WTC11 (cell line): ENCODE results near the gene FBXL7. TPM values are rescaled to one million over a fixed set of nuclear protein-coding genes. Genes with fewer than 3 reads are reported as not detected.

ENCODE experiments used
- ATAC-seq: fragments of 200-7000 bp; cut with Tn5 transposase; 2 replicates; pipeline ENCODE4 v1.10.0; 2021; ENCODE audit warnings: mild to moderate bottlenecking, moderate library complexity
- CTCF ChIA-PET: fragments of 300-600 bp; sonication (Branson Sonifier 250); formaldehyde crosslinking; loops from one replicate; lab custom pipeline; 2021; ENCODE audit warnings: antibody characterized with exemption; lab: Charles Lee
- POLR2A ChIA-PET: fragments of 350-600 bp; sonication (Branson Sonifier 250); formaldehyde crosslinking; loops from one replicate; lab custom pipeline; 2021; ENCODE audit warnings: antibody characterized with exemption; lab: Charles Lee
- DNase-seq: peaks from one replicate; pipeline ENCODE4 v3.0.0; 2021; ENCODE audit warnings: low spot score
- H3K27ac Mint-ChIP-seq: 2 replicates; pipeline ENCODE4 v1.8.0; 2021; ENCODE audit warnings: mixed read lengths
- H3K27me3 Mint-ChIP-seq: 2 replicates; pipeline ENCODE4 v1.8.0; 2021; ENCODE audit warnings: low read depth, mild to moderate bottlenecking, moderate library complexity, mixed read lengths
- H3K36me3 Mint-ChIP-seq: 2 replicates; pipeline ENCODE4 v1.8.0; 2021; ENCODE audit warnings: mixed read lengths
- H3K4me1 Mint-ChIP-seq: 2 replicates; pipeline ENCODE4 v1.8.0; 2022; ENCODE audit warnings: mixed read lengths
- H3K4me3 Mint-ChIP-seq: 2 replicates; pipeline ENCODE4 v1.8.0; 2021; ENCODE audit warnings: mild to moderate bottlenecking, moderate library complexity, mixed read lengths
- H3K9me3 Mint-ChIP-seq: 2 replicates; pipeline ENCODE4 v1.8.0; 2021; ENCODE audit warnings: mixed read lengths
- CBFB ChIP-seq: sonication (generic); formaldehyde crosslinking; IDR thresholded peaks from 2 replicates; pipeline ENCODE4 v1.8.1; 2022; ENCODE audit warnings: mild to moderate bottlenecking, low read depth, missing genetic modification reagents
- FOXP1 ChIP-seq: sonication (generic); formaldehyde crosslinking; IDR thresholded peaks from 2 replicates; pipeline ENCODE4 v1.8.0; 2022; ENCODE audit warnings: missing genetic modification reagents, mild to moderate bottlenecking, moderate library complexity, borderline replicate concordance
- GTF2I ChIP-seq: fragments of 250-450 bp; sonication (Bioruptor Pico); conservative IDR thresholded peaks from 2 replicates; pipeline ENCODE4 v1.4.0; 2021; ENCODE audit warnings: mild to moderate bottlenecking
- NFYB ChIP-seq: sonication (generic); formaldehyde crosslinking; conservative IDR thresholded peaks from 2 replicates; pipeline ENCODE4 v1.8.0; 2022; ENCODE audit warnings: low read depth, missing genetic modification reagents
- TEAD1 ChIP-seq: sonication (generic); formaldehyde crosslinking; IDR thresholded peaks from 2 replicates; pipeline ENCODE4 v1.8.0; 2022; ENCODE audit warnings: mild to moderate bottlenecking, missing genetic modification reagents
- TP53 ChIP-seq: sonication (generic); formaldehyde crosslinking; IDR thresholded peaks from 2 replicates; pipeline ENCODE4 v1.8.1; 2023; ENCODE audit warnings: mild to moderate bottlenecking, missing genetic modification reagents
- ZNF121 ChIP-seq: sonication (generic); formaldehyde crosslinking; IDR thresholded peaks from 2 replicates; pipeline ENCODE4 v1.8.0; 2023; ENCODE audit warnings: missing genetic modification reagents
- ZNF423 ChIP-seq: fragments of 250-450 bp; sonication (Bioruptor Pico); IDR thresholded peaks from 2 replicates; pipeline ENCODE4 v2.1.2; 2022; ENCODE audit warnings: mild to moderate bottlenecking, moderate library complexity
- total RNA-seq: library from RNA; stranded (reverse); gene quantifications from 3 replicates; pipeline ENCODE4 v1.2.3, GENCODE V29; 2021
- TF ChIP-seq, protein P1 (sequence below): sonication (generic); formaldehyde crosslinking; IDR thresholded peaks from 2 replicates; pipeline ENCODE4 v1.8.0; 2022; ENCODE audit warnings: mild to moderate bottlenecking, missing genetic modification reagents
- TF ChIP-seq, protein P2 (sequence below): sonication (generic); formaldehyde crosslinking; IDR thresholded peaks from 2 replicates; pipeline ENCODE4 v1.8.1; 2022; ENCODE audit warnings: low read depth, mild to moderate bottlenecking, moderate library complexity, missing genetic modification reagents, borderline replicate concordance
- TF ChIP-seq, protein P3 (sequence below): sonication (generic); formaldehyde crosslinking; IDR thresholded peaks from 2 replicates; pipeline ENCODE4 v1.8.0; 2022; ENCODE audit warnings: missing genetic modification reagents
- TF ChIP-seq, protein P4 (sequence below): fragments of 250-450 bp; sonication (Bioruptor Pico); IDR thresholded peaks from 2 replicates; pipeline ENCODE4 v1.9.0; 2021; ENCODE audit warnings: mild to moderate bottlenecking
- TF ChIP-seq, protein P5 (sequence below): fragments of 250-450 bp; sonication (Bioruptor Pico); IDR thresholded peaks from 2 replicates; pipeline ENCODE4 v1.9.0; 2021; ENCODE audit warnings: mild to moderate bottlenecking
- TF ChIP-seq, protein P6 (sequence below): sonication (generic); formaldehyde crosslinking; IDR thresholded peaks from 2 replicates; pipeline ENCODE4 v1.8.1; 2023; ENCODE audit warnings: mild to moderate bottlenecking, missing genetic modification reagents, moderate library complexity
- TF ChIP-seq, protein P7 (sequence below): sonication (generic); formaldehyde crosslinking; IDR thresholded peaks from 2 replicates; pipeline ENCODE4 v1.8.0; 2022; ENCODE audit warnings: mild to moderate bottlenecking, missing genetic modification reagents
- TF ChIP-seq, protein P8 (sequence below): fragments of 250-450 bp; sonication (Bioruptor Pico); IDR thresholded peaks from 2 replicates; pipeline ENCODE4 v2.1.2; 2022; ENCODE audit warnings: mild to moderate bottlenecking, moderate library complexity
- TF ChIP-seq, protein P9 (sequence below): sonication (generic); formaldehyde crosslinking; IDR thresholded peaks from 2 replicates; pipeline ENCODE4 v1.8.1; 2022; ENCODE audit warnings: missing genetic modification reagents, borderline replicate concordance

FBXL7 gene
- total RNA-seq, 1 experiment from 2014 or later: 13.8 TPM

DNA sequence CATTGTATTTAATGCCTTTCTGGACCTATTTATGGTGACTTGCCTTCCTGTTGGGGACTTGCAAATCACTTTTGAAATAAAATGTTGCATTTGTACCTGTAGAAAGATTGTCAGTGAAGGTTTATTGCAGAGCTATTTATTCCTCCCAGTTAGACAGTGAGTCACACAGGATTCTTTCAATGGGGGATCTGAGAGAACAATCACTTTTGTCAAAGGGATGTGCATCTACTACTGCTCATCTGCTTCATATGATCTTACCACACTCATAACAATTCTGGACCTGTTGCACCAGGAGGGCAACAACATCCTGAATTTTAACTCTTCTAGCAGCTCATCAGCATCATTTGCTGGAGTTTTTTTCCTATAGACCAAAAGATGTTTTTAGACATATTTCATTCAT lies 66.8 kb downstream of the FBXL7 start:
- TF ChIP-seq TEAD1 (CRISPR knock-in tag): no peak
- TF ChIP-seq ZNF121 (CRISPR knock-in tag): no peak
- TF ChIP-seq, protein P1, sequence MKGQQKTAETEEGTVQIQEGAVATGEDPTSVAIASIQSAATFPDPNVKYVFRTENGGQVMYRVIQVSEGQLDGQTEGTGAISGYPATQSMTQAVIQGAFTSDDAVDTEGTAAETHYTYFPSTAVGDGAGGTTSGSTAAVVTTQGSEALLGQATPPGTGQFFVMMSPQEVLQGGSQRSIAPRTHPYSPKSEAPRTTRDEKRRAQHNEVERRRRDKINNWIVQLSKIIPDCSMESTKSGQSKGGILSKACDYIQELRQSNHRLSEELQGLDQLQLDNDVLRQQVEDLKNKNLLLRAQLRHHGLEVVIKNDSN: no peak
- TF ChIP-seq, protein P2, sequence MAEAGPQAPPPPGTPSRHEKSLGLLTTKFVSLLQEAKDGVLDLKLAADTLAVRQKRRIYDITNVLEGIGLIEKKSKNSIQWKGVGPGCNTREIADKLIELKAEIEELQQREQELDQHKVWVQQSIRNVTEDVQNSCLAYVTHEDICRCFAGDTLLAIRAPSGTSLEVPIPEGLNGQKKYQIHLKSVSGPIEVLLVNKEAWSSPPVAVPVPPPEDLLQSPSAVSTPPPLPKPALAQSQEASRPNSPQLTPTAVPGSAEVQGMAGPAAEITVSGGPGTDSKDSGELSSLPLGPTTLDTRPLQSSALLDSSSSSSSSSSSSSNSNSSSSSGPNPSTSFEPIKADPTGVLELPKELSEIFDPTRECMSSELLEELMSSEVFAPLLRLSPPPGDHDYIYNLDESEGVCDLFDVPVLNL (CRISPR knock-in tag): no peak
- no peak for TF ChIP-seq ZNF423 (CRISPR knock-in tag)
- DNase-seq (no peak), ATAC-seq (no peak)
- Mint-ChIP-seq H3K36me3 (no peaks in the 10 kb centered on the region), H3K9me3 (no peaks in the 10 kb centered on the region), H3K27me3 (no peaks in the 10 kb centered on the region), H3K27ac (no peak overlapping the region), H3K4me1 (peaks cover 20% of the 10 kb centered on the region), H3K4me3 (no peak overlapping the region)
- CTCF ChIA-PET: no interaction called here
- POLR2A ChIA-PET: interaction anchor here (0.6 kb wide), 1 partner anchor 191 kb away, joined by 4 read pairs; no protein-coding TSS in a partner anchor

DNA sequence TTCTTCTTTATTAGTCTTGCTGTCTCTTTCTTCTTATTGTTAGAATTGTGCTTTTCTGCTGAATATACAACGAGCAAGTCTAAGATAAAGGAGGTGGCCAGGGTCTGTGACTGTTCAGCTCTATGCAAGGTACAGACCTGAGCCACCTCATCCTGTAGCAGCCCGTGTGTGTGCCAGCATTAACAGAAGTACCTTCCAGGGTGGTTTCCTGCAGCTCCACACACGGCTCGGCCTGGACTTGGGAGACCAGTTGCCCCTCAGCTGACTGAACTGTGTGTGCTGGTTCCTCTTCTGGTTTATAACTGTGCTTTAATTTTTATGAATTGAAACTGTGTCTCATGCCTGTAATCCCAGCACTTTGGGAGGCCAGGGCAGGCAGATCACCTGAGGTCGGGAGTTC lies 70.5 kb downstream of the FBXL7 start:
- TF ChIP-seq, protein P3, sequence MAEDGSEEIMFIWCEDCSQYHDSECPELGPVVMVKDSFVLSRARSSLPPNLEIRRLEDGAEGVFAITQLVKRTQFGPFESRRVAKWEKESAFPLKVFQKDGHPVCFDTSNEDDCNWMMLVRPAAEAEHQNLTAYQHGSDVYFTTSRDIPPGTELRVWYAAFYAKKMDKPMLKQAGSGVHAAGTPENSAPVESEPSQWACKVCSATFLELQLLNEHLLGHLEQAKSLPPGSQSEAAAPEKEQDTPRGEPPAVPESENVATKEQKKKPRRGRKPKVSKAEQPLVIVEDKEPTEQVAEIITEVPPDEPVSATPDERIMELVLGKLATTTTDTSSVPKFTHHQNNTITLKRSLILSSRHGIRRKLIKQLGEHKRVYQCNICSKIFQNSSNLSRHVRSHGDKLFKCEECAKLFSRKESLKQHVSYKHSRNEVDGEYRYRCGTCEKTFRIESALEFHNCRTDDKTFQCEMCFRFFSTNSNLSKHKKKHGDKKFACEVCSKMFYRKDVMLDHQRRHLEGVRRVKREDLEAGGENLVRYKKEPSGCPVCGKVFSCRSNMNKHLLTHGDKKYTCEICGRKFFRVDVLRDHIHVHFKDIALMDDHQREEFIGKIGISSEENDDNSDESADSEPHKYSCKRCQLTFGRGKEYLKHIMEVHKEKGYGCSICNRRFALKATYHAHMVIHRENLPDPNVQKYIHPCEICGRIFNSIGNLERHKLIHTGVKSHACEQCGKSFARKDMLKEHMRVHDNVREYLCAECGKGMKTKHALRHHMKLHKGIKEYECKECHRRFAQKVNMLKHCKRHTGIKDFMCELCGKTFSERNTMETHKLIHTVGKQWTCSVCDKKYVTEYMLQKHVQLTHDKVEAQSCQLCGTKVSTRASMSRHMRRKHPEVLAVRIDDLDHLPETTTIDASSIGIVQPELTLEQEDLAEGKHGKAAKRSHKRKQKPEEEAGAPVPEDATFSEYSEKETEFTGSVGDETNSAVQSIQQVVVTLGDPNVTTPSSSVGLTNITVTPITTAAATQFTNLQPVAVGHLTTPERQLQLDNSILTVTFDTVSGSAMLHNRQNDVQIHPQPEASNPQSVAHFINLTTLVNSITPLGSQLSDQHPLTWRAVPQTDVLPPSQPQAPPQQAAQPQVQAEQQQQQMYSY (CRISPR knock-in tag): no peak
- TF ChIP-seq TP53 (CRISPR knock-in tag) (no peak), ZNF121 (CRISPR knock-in tag) (no peak), FOXP1 (CRISPR knock-in tag) (no peak), CBFB (CRISPR knock-in tag) (no peak), GTF2I (CRISPR knock-in tag) (no peak), NFYB (CRISPR knock-in tag) (no peak), TEAD1 (CRISPR knock-in tag) (no peak)
- TF ChIP-seq, protein P4, sequence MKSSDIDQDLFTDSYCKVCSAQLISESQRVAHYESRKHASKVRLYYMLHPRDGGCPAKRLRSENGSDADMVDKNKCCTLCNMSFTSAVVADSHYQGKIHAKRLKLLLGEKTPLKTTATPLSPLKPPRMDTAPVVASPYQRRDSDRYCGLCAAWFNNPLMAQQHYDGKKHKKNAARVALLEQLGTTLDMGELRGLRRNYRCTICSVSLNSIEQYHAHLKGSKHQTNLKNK (CRISPR knock-in tag): no peak
- TF ChIP-seq, protein P5, sequence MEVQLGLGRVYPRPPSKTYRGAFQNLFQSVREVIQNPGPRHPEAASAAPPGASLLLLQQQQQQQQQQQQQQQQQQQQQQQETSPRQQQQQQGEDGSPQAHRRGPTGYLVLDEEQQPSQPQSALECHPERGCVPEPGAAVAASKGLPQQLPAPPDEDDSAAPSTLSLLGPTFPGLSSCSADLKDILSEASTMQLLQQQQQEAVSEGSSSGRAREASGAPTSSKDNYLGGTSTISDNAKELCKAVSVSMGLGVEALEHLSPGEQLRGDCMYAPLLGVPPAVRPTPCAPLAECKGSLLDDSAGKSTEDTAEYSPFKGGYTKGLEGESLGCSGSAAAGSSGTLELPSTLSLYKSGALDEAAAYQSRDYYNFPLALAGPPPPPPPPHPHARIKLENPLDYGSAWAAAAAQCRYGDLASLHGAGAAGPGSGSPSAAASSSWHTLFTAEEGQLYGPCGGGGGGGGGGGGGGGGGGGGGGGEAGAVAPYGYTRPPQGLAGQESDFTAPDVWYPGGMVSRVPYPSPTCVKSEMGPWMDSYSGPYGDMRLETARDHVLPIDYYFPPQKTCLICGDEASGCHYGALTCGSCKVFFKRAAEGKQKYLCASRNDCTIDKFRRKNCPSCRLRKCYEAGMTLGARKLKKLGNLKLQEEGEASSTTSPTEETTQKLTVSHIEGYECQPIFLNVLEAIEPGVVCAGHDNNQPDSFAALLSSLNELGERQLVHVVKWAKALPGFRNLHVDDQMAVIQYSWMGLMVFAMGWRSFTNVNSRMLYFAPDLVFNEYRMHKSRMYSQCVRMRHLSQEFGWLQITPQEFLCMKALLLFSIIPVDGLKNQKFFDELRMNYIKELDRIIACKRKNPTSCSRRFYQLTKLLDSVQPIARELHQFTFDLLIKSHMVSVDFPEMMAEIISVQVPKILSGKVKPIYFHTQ (CRISPR knock-in tag): no peak
- TF ChIP-seq, protein P6, sequence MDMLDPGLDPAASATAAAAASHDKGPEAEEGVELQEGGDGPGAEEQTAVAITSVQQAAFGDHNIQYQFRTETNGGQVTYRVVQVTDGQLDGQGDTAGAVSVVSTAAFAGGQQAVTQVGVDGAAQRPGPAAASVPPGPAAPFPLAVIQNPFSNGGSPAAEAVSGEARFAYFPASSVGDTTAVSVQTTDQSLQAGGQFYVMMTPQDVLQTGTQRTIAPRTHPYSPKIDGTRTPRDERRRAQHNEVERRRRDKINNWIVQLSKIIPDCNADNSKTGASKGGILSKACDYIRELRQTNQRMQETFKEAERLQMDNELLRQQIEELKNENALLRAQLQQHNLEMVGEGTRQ (CRISPR knock-in tag): no peak
- TF ChIP-seq, protein P1: no peak
- TF ChIP-seq, protein P7, sequence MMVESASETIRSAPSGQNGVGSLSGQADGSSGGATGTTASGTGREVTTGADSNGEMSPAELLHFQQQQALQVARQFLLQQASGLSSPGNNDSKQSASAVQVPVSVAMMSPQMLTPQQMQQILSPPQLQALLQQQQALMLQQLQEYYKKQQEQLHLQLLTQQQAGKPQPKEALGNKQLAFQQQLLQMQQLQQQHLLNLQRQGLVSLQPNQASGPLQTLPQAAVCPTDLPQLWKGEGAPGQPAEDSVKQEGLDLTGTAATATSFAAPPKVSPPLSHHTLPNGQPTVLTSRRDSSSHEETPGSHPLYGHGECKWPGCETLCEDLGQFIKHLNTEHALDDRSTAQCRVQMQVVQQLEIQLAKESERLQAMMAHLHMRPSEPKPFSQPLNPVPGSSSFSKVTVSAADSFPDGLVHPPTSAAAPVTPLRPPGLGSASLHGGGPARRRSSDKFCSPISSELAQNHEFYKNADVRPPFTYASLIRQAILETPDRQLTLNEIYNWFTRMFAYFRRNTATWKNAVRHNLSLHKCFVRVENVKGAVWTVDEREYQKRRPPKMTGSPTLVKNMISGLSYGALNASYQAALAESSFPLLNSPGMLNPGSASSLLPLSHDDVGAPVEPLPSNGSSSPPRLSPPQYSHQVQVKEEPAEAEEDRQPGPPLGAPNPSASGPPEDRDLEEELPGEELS (CRISPR knock-in tag): no peak
- TF ChIP-seq, protein P8, sequence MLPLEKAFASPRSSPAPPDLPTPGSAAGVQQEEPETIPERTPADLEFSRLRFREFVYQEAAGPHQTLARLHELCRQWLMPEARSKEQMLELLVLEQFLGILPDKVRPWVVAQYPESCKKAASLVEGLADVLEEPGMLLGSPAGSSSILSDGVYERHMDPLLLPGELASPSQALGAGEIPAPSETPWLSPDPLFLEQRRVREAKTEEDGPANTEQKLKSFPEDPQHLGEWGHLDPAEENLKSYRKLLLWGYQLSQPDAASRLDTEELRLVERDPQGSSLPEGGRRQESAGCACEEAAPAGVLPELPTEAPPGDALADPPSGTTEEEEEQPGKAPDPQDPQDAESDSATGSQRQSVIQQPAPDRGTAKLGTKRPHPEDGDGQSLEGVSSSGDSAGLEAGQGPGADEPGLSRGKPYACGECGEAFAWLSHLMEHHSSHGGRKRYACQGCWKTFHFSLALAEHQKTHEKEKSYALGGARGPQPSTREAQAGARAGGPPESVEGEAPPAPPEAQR: no peak
- TF ChIP-seq, protein P9, sequence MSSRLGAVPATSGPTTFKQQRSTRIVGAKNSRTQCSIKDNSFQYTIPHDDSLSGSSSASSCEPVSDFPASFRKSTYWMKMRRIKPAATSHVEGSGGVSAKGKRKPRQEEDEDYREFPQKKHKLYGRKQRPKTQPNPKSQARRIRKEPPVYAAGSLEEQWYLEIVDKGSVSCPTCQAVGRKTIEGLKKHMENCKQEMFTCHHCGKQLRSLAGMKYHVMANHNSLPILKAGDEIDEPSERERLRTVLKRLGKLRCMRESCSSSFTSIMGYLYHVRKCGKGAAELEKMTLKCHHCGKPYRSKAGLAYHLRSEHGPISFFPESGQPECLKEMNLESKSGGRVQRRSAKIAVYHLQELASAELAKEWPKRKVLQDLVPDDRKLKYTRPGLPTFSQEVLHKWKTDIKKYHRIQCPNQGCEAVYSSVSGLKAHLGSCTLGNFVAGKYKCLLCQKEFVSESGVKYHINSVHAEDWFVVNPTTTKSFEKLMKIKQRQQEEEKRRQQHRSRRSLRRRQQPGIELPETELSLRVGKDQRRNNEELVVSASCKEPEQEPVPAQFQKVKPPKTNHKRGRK: no peak

More for the DNA sequence above, 70.5 kb downstream of the FBXL7 start:
- Mint-ChIP-seq H3K9me3 (no peaks in the 10 kb centered on the region), H3K27ac (no peak overlapping the region), H3K27me3 (no peaks in the 10 kb centered on the region), H3K36me3 (no peaks in the 10 kb centered on the region), H3K4me3 (no peak overlapping the region), H3K4me1 (peaks cover 21% of the 10 kb centered on the region)
- ChIA-PET POLR2A (interaction anchor here (0.7 kb wide), 1 partner anchor 69 kb away, joined by 5 read pairs; no protein-coding TSS in a partner anchor), CTCF (no interaction called here)
- no peak for DNase-seq
- no peak for ATAC-seq
